Activated CD8-positive, alpha-beta memory T cell treated with anti-CD3 and anti-CD28 coated beads for 4 hours (primary cell): ENCODE data around the gene MC2R.

Experiments used
- DNase-seq, 2 donors: peaks; one replicate each; pipeline ENCODE4 v3.0.0-alpha.2; 2020; ENCODE audit warnings: low read depth in 2 of 2

The MC2R gene

DNA sequence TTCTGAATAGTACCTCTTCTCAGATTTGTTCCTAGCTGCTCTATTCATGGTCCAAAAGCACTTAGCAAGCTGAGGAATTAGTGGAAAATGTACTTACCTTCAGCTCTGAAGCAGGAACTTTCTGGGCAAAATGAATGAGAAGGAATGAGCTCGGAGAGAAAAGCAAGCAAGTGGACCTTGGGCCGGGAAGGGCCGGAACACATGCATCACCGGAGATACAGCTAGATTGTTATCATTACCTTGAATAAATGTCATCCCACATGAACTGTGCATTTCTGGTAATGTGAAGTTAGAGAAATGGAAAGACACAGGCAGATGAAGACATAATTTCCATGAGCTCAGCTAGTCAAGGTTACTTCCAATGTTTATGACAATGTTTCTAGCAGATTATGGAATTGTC is at the start of gene MC2R:
Gene MC2R, minus strand, starts transcription at position 146 of the 400 bp plus-strand sequence. CDS start 30,018 bp downstream, outside the sequence.
- DNase-seq: no peak

DNA sequence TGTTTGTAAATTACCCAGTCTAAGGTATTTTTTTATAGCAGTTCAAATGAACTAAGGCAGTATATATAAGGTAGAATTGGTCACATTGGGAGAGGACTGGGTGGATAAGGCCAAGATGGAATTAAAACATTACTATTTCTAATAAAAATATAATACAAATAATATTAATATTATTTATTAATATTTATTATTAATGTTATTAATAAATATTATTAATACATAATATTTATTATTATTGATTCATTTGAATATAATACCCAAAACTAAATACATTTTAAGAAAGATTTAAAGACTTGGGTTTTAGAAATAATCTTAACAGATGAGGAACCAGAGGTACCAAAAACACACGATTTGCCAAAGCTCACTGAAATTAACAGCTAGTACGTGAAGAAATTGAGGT is 30.5 kb upstream of the MC2R start:
- DNase-seq: no peak

DNA sequence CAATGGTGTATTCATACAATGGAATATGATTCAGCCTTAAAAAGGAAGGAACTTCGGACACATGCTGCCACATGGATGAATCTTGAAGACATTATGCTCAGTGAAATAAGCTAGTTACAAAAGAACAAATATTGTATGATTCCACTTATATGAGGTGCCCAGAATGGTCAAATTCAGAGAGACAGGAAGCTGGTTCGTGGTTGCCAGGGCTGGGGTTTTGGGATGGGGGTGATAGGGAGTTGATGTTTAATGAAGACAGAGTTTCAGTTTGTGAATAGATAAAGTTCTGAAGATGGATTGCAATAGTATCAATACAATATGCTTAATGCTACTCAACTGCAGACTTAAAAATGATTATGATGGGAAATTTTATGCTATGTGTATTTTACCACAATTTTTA is 28.0 kb upstream of the MC2R start:
- no peak for DNase-seq

DNA sequence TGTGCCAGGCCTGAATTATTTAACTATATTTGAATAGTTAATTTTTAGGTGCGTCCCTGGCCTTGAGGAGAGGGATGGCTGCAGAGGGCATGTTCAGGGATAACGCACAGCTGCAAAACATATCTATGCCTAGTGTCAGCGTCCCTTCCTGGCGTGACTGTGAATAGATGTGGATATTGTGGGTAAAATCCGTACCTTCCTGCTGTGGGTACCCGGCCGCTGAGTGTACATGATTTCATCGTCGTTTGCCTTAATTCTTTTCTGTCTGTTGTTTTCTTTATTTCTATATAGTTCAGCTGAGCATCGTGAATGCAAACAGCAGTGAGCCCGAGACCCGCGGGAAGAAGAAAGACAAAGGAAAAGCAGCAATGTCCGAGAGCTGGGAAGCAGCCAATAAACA is 25.0 kb upstream of the MC2R start:
- no peak for DNase-seq

DNA sequence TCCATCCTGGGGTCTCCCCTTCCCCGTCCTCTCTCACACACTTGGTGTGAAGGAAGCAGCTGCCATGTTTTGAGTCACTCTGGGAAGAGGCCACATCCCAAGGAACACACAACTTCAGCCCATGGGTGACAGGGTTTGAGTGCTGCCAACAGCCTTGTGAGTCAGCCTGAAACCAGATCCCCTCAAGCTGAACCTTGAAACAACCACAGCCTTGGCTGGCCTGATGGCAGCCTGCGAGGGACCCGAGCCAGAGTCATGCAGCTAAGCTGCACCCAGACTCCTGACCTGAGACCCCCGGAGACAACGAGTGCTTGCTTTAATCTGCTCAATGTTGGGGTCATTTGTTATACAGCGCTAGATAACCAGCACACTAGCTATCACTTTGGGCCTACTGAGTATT is 19.3 kb upstream of the MC2R start:
- DNase-seq: no peak

DNA sequence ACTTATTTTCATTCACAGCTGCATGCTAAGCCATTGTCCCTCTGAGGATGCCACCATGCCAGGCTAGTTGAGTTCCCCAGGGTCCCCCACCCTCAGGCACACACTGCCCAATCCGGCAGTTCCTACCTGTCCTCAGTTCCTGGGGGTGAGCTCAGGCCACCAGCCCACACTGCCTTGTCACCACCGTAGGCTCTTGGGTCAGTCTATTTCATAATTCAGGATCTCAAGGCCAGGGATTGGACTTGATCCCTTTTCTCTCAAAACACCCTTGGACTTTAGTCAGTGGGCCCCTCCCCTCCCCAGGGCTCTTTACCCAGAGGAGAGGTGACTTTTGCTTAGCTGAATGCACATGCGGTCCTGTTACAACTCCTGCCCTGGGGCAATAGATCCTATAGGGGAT is 18.7 kb upstream of the MC2R start:
- no peak for DNase-seq

DNA sequence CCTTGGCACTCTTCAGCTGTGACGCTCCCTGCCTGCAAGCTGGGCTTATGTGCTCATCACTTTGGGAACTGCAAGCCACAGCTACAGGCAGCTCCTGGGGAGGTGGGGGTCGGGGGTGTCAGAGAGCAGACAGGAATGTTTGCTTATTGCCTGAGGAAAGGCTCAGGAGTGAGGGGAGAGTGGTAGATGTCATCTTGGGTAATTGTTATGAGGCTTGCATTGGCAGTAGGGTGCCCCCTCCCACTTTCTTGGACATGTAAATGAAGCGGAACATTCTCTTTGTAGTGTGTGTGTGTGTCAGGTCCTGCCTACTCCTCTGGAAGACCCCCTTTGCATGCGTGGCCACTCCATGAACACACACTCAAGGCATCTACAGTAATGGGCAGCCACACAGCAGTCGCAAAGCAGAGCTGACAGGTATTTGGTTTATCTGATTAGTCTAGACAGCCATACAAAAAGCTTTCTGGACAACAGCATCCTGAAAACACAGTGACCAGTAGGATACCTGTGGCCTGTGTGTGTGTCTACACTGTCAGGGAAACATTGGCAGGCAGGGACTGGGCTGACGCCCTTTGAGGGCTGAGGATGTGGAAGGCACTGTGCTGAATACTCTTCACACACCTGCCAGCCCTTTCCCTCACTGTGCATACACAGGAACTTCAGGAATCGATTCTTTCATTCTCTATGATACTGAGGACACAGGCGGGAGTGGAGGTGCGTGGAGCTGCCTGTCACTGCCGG is 17.1 kb upstream of the MC2R start:
- DNase-seq: no peak

DNA sequence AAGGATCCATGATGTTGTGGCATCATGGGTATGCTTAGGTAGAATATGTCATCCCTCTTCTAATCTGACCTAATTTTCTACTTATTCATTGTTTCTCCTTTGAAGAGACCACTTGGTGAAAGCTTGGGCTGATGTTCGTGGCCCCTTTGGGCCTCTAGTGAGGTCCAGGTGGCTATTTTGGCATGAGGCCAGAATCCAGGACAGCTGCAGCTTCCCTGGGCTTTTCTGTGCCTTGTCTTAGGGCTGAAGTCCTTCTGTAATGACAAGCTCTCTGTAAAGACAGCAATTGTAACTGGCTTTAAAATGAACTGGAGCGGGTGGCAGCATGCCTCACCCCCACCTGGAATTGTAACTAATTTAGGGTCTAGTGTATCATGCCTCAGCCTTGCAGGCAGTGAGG is 15.6 kb upstream of the MC2R start:
- DNase-seq: no peak

DNA sequence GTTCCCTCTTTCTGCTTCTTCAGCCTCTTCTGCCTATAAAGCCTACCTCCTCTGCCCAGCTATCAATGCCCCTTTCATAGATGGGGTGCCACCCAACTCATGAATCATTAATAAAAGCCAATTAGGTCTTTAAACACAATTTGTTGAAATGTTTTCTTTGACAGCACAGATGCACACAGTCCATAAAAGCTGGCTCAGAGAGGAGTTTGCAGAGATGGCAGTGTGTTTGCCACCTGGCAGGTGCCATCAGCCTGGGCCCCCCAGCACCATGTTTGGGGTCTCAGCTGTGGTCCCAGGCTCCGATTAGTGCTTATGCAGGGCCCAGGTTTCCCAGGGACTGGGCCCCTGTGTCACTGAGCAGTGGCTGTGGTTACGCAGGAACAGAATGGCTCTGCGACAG is 7.9 kb upstream of the MC2R start:
- DNase-seq: no peak

DNA sequence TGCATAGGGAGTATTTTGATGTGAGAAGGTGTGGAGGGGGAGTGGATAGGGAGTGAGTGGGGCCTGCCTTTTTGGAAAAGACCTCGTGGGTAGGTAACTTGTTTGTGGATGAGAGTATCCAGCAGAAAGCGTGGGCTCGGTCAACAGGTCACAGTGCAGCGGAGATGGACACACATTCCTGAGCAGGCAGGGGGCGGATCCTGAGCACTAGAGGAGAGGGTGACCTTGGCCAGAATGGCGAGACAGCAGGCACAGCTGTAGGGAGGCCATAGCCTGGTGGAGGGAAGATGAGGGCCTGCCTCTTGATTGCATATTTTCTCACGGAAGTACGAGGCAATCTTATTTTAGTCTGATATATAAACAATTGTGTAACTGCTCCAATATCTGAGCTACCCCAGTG is 3.6 kb upstream of the MC2R start:
- DNase-seq: no peak

DNA sequence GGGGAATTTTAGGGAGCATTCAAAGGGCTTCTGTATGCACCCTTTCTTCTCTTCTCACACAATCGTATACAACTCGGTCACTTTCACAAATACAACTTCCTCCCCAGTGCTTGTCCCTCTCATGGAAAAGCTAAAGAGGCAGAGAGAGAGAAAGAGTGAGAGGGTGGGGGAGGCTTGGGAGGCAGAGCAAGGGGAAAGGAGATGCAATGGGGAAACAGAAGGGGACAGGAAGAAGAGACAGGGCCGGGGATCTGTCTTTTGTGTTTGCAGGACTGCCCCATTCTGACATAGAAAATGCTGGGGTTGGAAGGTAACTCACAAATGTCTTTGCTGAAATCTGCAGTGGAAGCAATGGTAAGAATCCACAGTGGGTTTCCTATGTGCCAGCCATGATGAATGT is 2.1 kb upstream of the MC2R start:
- no peak for DNase-seq

DNA sequence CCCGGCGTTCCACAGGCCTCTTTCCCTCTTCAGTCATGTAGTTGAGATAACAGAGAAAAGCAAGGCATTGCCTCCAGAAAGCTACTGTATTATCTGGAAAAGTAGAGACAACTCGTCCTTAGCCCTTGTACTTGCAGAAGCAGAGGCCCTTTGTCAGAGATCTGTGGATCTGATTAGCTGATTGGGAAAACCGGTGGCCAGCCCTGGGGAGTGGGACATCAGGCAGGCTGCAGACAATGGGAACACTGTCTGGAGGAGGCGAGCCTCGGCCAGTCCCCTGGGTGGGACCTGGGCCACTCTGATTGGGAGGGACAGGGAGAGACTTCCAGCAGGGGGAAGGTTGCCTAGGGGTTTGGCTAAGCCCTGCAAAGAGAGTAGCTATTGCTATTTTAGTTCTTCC is 1.2 kb upstream of the MC2R start:
- DNase-seq: no peak

DNA sequence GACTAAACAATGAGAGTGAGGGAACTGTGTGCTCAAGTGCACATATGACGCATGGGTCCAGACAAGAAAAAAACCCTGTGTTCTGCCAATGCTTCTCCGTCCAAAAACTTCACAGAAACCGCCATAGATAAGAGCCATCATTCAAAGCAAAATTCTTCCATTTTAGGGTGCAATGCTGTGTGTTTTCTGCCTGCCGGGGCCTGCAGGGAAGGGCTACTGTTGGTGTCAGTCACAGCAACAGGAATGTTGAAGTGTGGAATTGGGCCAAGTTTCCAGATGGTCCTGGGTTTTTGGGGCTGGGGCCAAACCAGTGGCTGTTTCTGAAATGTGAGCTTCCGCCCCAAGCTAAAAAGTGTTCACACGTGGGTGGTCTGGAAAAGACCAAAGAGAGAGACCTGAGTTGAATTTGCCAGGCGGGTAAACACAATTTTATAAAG is 677 bp upstream of the MC2R start:
- no peak for DNase-seq

DNA sequence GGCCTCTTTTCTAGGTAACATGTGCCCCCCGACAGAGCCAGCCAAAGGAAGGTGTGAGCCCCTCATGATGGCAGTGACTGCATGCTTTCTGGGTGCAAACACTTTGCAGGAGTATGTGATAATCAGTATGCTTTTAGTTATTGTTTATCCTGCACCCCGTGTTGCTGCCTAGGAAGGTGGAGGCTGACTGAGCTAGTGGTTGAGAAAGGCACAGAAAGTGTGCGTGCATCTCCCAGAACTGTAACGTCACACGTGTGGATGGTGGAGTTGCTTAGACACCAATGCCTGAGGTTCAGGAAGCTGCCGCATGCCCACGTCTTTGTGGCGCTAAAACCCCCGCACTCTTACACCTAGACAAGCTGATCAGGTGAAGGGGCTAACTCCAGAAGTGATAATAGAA is 580 bp downstream of the MC2R start:
- no peak for DNase-seq

DNA sequence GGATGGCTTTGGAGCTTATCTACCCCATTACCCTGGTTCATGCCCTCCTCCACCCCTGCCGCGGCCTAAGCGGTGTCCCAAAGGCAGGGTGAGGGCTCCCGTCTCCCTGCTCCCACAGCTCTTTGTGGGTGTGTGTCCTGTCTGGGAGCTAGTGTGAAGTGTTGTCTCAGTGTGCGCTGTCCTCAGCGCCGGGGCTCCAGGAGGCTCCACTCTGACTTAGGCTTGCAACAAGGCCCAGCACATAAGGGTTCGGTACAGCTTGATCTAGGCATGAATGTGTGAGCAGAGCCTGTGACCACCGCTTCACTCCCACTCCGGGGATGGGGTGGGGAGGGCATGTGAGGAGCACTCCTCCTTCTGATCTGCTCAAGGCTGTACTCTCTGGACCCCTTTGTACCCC is 1.2 kb downstream of the MC2R start:
- no peak for DNase-seq

DNA sequence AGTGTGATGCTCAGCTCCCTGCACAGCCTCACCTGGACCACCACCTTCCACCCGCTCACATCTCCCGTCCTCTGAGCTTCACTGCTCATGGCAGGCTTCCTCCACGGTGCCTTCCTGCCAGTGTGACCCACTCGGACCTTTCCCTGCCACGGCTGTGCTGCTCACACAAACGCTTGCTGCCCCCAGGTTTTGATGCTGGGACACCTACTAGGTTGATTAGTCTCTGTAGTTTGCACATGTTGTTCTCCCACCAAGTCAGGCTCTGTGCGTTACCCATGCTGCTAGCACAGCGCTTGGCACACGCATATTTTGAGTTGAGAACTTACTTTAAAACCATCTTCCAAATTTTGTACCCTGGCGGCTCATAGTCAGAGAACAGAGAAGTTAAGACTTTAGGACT is 2.1 kb downstream of the MC2R start:
- DNase-seq: no peak

DNA sequence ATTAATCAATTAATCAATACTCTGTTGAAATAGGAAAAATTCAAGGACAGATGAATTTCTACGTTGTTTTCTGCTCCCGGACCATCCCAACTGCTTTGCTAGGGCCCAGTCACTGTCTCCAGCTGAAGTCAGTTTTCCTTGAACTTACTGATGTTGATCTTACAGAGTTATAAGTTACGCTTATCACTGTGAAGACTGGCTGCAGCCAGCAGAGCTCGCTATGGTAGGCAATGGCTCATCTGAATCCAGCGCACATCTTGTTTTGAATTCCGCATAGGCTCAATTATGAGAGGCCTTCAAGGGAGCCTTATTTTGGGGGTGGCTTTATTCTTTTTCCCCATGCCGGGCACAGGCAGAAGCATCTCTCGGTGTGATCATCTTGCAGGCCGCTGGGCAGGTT is 2.7 kb downstream of the MC2R start:
- no peak for DNase-seq

DNA sequence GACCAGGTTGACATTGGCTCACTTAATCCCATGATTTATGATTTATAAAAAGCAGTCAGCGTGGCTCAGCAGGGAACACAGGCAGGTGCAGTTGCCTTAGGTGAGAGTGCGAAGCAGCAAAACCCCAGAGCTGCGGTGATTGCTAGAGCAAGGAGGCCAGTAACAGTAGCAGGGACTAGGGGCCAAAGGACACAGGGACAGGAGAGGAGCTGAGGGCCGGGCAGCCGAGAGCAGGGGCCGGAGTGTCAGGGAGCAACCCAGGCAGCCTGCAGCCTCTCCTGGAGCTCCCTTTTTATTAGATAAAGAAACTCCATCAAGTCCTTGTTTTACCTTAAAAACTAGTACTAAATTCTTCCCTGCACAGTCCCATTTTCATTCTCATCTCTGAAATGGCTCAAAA is 4.3 kb downstream of the MC2R start:
- DNase-seq: no peak

DNA sequence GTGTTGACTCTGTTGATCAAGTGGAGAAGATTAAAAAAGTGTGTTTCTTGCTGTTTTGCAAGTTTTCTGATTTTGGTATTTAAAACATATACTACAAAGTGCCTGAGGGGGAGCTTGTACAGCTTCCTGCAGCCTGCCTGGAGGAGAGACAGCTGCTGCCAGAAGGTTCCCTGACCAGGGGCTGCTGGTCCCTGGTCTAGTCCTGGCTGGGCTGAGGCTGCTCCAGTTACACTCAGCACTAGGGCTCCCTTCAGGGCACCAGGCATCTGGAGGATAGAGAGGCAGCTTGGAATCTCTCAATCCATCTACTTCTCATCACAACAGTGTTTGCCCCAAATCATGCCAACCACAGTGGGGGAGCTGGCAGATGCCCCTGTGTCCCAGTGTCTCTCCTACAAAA is 4.8 kb downstream of the MC2R start:
- no peak for DNase-seq

DNA sequence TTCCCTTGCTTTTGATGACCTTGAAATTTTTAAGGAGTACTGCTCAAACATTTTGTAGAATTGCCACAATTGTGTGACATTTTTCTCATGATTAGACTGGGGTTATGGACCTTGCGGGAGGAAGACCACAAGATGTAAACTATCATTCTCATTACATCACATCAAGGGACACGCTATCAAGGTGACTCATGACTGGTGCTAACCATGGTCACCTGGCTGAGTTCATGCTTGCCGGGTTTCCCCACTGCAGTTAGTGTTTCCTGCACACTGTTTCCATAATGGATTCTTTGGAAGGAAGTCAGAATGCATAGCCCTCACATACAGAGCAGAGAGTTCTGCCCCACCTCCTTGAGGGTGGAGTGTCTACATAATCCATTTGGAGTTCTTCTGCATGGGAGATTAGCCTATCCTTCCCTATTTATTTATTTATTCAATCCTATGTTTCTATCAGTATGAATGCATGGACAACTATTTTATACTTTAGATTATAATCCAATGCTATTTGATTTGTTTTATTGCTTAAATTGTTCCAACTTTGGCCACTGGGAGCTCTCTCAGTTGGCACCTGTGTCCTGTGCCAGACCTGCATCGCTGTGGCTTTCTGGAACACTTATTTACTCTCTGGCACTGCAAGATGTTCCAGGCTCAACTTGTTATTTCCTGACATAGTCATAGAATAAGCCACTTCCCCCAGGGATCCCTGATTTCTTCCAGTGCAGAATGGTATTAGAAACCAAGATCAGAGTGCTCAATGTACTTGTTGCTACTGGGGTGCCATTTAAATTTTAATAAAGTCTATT is 6.0 kb downstream of the MC2R start:
- no peak for DNase-seq

DNA sequence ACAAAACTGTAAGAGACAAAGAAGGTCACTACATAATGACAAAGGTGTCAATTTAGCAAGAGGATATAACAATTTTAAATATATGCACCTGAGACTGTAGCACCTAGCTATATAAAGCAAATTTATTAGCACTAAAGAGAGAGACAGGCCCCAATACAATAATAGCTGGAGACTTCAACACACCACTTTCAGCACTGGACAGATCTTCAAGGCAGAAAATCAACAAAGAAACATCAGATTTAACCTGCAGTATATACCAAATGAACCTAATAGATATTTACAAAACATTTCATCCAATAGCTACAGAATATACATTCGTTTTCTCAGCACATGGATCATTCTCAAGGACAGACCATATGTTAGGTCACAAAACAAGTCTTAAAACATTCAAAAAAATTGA is 14.7 kb downstream of the MC2R start:
- no peak for DNase-seq

DNA sequence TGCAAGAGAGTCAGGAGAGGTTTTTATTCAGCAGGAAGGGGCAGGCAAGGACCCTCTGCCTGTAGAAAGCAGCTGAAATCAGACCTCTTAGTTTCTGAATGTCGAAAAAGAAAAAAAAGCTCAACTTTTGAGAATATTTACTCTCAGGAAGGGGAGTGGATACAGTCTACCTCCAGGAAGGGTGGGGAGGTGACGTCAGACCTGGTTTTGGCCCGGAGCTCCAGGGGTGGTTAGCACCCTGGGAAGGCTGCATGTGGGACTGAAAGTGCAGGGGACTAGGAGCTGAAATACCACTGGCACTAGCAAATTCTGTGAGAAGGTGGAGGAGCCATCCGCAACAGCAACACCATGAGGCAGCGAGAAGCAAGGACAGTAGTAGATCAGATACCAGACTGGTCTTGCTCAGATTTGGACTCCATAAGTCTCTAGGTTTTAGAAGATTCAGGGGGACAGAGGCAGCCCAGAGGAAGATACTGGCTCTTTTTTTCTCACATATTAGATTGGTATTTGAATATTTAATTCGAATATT is 19.8 kb downstream of the MC2R start:
- no peak for DNase-seq

DNA sequence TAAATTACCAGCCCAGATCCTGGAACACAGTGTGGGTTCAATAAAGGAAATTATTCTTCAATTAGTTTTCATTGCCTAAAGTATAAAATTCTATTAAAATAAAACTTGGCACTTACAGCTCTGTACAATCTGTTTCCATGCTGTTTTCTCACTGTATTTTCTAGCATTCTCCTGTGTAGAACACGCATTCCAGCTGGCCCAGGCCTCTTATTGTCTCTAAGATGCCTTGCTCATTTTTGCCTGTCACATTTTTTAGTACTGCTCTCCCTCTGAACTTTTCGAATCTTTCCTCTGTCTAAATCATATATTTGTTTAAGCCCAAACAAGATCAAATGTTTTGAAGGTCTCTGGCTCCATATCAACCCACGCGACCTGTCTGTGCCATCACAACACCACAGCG is 20.8 kb downstream of the MC2R start:
- no peak for DNase-seq
